GM12801 (cell line): ENCODE data around the gene CDC73.

Source experiments
- TF ChIP-seq, protein P1 (sequence below): IDR thresholded peaks from one replicate; pipeline ENCODE4 v1.5.1; 2011; ENCODE audit warnings: control low read depth; ENCODE audit not compliant: insufficient read length; ENCODE audit errors: extremely low read depth

The CDC73 gene

DNA sequence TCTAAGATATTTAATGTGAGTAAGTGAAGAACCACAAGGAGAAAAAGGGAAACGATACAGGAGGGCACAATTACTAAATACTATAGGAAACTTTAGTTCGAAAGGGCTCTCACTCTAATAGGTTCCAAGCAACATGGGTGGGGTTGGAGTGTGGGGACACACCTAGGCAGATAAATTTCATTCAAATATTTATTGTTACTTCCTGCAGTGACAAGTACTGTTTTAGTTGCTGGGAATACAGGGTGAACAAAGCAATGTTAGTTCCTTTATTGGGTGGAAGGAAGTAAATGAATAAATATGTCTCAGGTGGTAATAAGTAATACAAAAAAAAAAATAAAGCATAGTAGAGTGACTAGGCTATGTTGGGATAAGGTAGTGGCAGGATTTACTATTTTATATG is 137.8 kb downstream of the CDC73 start:
- TF ChIP-seq, protein P1, sequence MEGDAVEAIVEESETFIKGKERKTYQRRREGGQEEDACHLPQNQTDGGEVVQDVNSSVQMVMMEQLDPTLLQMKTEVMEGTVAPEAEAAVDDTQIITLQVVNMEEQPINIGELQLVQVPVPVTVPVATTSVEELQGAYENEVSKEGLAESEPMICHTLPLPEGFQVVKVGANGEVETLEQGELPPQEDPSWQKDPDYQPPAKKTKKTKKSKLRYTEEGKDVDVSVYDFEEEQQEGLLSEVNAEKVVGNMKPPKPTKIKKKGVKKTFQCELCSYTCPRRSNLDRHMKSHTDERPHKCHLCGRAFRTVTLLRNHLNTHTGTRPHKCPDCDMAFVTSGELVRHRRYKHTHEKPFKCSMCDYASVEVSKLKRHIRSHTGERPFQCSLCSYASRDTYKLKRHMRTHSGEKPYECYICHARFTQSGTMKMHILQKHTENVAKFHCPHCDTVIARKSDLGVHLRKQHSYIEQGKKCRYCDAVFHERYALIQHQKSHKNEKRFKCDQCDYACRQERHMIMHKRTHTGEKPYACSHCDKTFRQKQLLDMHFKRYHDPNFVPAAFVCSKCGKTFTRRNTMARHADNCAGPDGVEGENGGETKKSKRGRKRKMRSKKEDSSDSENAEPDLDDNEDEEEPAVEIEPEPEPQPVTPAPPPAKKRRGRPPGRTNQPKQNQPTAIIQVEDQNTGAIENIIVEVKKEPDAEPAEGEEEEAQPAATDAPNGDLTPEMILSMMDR: no peak

DNA sequence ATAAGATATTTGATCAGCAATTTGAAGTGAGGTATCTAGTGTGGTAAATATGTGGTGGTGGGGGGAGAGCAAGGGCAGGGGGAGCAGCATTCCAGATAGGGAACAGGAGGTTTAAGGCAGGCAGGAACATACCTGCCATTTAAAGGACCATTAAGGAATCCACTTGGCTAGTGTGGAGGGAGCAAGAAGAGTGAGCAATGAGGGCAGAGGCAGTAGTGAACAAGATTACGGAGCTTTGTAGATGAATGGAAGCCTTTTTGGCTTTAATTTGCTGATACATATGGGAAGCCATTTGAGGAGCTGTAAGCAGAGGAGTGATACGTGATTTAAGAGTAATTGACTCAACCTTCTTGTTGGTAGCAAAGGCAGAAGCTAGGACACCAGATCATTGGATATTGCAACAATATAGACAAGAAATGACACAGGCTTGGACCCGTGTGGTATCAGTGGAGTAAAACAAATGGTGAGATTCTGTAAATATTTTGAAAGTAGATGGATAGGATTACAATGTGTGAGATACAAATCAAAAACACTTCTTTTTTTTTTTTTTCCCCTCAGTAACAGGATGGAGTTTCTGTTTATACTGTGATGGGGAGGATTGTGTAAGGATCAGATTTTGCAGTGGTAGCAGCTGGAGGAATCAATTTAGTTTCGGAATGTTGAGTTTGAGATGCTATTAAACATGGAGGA is 138.4 kb downstream of the CDC73 start:
- TF ChIP-seq, protein P1: no peak

DNA sequence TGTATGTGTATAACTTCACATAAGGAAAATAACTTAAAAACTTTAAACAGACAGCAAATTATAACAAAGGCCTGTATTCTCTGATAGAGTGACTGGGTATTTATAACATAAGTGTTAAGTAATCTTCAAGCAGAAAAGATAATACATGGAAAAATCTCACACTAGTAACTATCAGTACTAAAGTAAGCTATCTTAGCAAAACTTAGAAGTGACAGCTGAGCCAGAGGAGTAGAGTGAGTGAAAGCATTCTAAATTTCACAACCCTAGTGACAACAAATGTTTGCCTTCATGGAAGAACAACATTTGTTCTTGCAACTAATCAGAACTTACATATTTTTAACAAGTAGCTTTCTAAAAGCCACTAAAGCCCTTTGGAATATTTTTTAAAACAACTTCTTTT is 139.1 kb downstream of the CDC73 start:
- TF ChIP-seq, protein P1: no peak

DNA sequence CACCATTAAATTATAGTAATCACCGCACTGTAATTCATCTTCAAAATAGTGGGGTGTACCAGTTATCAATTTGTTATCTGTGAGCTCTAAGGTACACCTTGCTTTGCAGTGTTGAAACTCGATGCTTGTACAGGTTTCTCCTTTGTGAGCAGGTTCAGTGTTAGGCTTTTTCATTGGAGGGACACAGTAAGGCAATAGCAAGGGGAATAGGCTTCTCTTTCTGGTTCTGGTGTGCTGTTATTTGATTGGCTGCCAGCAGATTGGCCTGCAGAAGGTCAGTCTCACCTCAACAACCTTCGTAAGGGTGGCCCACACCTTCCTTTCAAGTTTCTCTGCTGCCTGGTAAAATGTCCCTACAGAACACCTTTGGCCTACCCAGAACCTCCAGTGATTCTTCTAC is 140.8 kb downstream of the CDC73 start:
- TF ChIP-seq, protein P1: no peak

DNA sequence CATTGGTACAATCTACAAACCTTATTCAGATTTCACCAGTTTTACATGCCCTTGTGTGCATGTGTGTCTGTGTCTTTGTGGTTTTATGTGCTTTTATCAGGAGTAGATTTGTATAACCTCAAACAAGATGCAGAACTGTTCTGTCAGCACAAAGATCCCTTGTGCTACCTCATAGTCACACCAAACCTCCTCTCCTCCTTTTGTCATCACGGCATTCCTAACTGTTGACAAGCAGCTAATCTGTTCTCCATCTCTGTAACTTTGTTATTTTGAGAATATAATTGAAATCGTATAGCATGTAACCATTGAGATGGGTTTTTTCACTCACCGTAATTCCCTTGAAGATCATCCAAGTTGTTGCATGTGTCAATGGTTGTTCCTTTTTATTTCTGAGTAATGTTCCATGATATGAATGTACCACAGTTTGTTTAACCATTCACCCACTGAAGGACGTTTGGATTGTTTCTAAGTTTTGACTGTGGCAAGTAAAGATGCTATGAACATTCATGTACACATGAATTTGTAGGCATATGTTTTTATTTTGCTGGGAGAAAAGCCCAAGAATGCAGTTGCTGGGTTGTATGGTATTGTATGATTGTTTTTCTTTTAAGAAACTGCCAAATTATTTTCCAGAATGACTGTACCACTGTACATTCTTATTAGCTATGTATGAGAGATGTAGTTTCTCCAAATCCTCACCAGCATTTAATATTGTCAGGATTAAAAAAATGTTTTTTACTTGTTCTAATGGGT is 142.7 kb downstream of the CDC73 start:
- TF ChIP-seq, protein P1: no peak

DNA sequence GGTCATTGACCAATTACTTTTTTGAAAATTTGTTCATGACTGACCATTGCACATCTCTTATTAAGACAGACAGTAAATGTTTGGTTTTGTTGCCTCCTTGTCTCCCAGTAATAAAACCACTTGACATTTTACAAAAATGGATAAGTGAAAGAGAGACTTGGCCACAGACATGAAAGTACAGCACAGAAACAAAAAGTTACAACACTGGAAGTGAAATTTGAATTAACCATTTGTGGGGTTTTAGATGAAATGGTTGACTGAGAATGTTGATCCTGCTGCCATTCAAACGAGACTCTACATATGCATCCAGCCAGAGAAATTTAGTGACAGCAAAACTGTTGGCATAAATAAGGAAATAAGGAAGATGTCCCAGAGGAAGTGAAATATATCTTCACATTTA is 143.9 kb downstream of the CDC73 start:
- TF ChIP-seq, protein P1: no peak

DNA sequence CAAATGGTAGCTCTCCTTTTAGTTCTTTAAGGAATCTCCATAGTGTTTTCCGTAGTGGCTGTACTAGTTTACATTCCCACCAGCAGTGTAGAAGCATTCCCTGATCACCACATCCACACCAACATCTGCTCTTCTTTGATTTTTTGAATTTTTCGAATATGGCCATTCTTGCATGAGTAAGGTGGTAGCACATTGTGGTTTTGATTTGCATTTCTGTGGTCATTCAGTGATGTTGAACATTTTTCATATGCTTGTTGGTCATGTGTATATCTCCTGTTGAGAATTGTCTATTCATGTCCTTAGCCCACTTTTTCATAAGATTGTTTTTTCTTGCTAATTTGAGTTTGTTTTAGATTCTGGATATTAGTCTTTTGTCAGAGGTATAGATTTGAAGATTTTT is 149.2 kb downstream of the CDC73 start:
- TF ChIP-seq, protein P1: no peak
